GM18508 (cell line): ENCODE results near the gene SMAD5.

ENCODE experiments used
- ATAC-seq: cut with Tn5 transposase; IDR thresholded peaks from one replicate; pipeline ENCODE4 v1.9.1; 2021; ENCODE audit warnings: moderate number of reproducible peaks; ENCODE audit not compliant: insufficient read depth, unreplicated experiment

The SMAD5 gene

DNA sequence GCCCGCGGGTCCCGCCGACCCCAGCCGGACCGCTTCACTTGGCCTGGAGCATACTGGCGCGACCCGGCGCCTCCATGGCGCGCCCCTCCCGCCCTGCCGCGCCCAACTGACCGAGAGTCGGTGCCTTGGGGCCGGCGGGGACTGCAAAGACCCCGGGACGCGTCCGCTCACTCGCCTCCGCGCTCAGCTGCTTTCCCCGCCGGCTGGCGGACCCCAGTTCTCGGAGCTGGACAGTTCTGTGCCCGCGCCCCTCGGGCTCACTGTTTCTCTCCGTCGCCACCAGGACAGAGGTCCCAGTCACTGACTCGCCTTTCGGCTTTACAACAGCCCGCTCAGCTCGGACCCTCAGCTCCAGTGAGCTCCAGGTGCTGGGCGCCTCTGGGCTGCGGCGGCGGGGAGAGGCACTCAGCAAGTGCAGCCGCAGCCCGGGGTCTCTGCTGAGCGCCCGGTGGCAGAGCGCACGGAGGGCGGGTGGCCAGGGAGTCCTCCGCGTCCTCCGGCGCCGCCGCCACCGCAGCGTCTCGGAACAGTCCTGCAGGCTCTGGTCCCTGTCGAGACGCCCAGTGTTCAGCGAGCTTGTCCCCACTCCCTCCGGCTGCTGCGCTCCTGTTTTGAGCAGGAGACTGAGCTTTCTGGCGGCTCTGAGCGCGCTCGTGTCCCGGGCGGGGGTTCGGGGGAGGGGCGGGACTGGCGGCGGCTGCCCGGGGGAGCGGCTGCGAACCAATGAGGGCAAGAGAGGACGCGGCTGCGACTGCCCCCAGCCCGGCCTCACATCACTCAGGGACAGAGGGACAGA, 60.1 kb downstream of the SMAD5 start, which contains the start of gene SMIM32:
TSS of gene SMIM32 (minus strand) at position 637 of the 796 bp plus-strand sequence. CDS start 638 bp downstream, outside the sequence.
- ATAC-seq, result no peak

DNA sequence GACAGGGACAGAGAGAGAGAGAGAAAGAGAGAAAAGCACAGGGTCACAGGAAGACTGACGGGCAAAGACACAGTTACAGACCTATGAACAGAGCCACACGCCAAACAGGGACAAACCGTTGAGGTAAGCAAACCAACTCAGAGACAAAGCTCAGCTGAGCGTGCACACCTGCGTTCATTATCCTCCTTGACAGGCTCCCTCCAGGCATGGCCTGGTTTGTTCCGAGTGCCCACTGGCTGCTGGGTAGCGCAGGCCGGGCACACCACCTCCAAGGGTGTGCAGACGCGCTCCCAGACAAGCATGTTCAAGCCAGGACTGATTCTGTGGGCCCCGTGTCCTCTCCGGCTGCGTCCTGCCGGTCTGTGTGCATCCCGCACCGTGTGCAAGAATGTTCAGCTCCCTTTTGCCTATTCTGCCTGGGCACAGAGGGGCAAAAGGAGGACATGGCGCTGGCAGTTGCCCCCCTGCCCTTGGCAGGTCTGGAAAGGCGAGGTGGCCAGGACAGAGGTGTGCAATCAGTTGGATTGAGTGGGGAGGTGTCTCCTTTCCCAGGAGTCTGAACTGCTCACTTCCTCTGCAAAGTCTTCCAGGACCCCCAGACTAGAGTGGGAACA, 60.8 kb downstream of the SMAD5 start:
- ATAC-seq, result no peak

DNA sequence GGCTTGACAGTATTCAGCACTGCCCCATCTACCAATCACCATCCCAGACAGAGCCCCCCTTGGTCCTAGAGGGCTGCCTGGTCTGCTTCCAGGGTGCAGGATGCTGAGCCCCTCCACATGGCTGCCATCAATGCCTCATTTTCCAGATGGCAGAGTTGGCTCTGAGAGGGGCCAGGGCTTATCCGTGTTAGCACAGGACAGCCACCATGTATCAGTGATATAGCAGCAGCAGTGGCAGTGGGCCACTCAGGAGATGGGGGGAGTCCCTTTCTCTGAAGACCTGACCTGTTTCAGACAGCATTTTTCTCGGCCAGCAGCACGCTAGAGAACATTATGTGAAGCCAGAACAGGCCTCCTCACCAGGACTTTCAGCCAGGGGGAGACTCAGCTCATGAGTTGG, 61.9 kb downstream of the SMAD5 start:
- ATAC-seq, result no peak

DNA sequence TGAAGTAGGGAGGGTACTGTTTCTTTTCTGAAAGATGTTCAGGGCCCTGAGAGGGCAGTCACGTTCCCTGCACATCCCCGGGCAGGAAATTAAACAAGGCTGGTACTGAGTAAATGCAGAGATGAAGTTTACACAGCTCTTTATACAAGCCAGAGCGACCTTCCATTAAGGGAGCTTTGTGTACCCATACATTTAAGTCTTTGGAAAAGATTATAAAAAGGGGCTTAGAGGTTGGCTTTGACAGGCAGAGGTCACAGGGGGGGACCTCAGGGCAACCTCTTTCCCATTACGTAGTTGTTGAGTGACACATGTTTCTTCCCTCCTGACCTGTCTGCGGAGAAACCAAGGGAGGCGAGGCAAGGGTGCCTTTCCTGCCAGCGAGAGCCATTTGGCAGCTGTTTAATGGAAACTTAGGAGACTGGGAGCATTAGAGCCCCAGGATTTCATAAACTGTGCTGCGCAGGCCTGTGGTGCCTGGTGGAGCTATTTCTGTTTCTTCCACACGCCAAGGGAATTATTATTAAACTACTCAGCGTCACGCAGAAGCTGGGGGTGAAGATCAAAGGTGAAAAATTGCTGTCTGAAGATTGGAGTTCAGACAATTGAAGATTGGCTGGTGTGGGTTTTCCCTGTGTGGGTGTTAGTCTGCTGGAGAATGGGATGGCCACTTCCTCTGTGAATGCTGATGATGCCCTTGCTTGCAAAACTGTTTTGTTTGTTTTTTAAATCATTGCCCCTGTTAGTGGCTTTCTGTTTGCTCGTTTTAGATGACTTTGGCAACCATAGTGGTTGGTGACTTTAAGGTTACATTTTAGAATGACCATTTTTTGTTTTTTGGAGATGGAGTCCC, 63.6 kb downstream of the SMAD5 start:
- no peak for ATAC-seq

DNA sequence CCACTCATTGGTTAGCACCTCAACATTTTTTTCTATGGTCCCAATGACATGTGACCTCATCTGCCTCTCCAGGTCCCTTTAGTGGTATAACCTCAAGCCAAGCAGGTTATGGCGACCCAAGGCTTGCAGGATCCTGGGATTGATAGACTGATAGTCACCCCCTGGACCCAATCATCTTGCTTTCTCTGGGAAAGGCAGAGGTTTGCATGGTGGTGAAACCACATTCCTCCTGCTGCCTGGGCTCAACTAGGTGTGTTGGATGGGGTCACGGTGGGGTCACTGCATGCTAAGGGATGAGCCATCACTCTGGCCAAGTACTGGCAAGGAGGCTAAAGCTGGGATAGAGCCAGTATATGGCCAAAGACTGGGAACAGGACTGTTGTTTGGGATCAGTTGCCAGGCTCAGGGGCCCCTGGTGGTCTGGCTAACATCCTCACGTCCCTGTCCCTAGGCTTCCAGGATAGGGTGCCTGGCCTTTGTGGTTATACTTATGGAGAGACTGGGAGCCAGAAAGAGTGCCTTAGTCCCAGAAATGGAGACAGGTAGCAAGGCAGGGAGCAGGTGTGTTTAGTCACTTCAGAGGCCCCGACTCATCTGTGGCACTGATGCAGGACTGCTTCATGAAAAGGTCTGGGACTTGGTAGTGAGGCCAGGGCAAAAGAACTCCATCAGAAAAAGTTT, 65.0 kb downstream of the SMAD5 start:
- no peak for ATAC-seq

DNA sequence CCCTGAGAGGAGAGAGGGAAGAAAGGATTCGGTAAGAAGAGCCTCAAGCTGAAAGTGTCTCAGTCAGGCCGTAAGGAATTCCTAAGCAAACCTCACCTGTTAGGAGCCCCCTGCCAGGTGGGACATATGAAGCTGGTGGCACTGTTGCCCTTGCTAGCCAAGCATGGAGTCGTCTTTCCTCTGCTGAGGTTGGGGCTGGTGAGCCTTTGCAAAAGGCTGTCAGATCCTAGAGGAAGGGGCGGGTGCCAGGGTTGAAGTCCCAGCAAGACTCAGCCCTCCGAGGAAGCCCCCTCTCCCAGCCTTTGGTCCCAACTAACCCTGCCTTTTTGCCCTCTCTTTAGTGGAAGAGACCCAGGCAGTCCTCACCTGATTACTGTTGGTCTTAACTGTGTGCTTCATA, 65.8 kb downstream of the SMAD5 start:
- no peak for ATAC-seq

DNA sequence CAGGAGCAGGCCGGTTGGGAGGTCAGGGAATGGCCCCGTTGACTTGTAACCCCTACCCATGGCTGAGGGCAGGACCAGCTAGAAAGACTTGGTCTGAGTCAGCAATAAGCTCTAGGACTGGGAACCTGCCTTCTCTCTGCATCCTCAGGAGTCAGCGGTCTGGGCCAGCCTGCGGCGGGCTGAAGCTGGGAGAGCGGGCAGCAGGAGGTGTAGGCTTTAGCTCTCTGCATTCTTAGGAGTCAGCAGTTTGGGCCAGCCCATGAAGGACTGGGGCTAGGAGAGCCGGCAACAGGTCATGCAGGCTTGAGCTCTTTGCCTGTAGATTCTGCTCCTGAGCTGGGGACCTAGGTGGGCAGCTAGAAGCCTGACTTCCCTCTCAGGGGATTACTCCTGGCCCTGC, 66.8 kb downstream of the SMAD5 start:
- no peak for ATAC-seq

DNA sequence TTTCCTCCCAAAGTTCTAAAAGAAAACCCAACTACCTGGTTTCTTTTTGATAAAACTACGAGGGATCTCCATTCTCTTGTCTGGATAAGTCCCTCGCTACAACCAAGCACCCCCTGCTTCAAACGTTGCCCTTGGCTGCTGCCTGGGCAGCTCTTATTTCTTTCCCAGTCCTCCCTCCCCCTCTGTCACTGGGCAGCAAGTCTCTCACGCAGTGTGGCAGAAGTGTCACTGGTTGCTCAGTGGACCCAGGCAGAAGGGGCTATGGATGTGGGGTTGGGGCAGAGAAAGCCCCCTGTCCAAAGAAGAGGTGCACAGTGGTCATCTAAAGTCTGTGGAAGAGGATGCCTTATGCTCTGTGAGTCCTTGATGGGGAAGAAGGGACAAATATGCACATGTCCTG, 67.5 kb downstream of the SMAD5 start:
- no peak for ATAC-seq

DNA sequence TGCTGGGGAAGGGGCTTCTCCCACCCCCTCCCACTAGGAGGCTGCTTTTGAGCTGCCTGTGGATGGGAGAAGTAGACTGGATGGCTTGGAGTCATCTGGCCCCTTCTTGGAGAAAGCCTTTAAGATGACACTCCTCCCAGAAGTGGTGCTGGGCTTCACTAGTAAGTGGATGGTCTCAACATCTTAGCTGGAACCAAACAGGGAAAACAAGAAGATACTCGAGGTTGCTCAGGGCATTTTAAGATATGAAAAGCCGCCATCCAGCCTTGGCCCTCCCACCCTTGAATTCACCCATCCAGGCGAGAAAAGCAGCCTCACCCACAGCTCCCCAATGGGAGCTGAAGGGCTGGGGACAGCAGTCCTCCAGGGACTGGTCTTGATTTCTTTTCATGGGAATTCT, 68.1 kb downstream of the SMAD5 start:
- no peak for ATAC-seq

DNA sequence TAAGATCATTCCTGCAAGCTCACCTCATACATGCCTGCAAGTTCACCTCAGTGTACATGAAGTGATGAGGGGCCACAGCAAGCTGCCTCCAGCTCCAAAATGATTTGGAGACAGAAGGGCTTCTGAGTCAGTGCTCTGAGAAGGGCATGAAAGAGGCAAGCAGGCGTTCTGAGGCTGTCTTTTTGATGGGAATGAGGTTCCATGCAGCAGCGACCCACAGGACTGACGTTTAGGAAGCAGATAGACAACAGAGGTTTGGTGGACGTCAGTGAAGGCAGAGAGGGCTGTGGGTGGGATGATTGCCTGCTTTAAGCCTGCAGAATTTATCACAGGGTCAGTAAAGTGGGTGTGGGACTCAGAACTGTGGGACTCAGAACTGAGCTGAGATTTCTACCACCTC, 69.2 kb downstream of the SMAD5 start:
- ATAC-seq, result no peak

DNA sequence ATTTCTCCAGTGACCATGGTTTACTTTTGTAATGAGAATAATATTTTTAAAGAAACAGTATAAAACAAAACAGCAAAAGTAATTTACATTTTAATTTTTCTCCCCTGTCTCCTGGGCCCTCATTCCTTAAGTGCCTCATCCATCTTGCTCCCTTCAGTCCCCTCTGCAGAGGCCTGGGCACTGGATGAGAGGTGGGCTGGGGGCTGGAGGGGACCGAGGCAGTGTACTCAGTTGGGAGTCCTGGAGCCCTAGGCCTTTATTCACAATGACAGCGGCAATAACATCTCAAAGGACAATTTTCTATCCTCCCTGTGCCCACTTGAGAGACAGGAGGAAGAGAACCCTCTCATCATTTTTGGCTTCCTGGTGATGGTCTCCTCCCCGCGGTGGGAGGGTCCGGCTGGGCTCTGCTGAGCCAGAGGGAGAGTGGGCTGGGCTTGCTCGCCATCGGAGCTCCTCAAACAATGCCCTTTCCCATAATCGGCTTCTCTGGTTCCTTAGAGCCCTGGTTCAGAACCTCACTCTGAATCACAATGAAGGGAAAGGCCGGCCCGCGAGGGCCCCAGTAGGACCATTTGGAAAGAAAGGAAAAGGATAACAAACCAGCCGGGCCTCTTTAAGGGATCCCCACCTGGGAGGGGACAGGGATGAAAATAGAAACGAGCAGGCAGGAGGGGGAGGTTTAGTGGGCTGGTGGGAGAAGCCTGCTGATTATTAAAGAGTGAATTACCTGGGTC, 70.0 kb downstream of the SMAD5 start:
- ATAC-seq, result no peak

DNA sequence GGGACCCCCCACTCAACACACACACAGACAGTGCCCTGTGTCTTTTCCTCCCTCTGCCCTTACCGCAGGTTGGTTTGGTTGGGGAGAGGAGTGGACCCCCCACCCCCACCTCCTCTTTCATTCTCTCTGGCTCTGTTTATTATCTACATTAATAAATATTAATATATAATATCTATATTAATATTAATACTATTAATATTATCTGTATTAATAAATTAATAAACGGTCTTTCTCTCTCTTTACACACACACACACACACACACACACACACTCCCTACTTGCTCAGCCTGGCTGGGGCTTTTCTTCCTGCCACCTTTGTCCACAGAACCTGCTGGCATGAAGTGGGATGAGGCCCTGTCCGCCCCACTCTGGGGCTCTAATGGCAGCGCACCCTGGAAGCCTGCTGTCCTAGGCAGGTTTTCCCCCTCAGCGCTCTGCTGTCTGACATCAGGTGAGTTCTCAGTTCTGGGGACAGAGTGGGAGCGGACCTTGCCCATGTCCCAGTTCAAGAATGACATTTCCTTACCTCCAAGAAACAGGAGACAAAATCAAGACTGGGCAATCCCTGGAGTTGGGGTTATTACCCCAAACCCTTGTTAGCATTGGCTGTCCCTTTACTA, 70.8 kb downstream of the SMAD5 start:
- ATAC-seq, result no peak

DNA sequence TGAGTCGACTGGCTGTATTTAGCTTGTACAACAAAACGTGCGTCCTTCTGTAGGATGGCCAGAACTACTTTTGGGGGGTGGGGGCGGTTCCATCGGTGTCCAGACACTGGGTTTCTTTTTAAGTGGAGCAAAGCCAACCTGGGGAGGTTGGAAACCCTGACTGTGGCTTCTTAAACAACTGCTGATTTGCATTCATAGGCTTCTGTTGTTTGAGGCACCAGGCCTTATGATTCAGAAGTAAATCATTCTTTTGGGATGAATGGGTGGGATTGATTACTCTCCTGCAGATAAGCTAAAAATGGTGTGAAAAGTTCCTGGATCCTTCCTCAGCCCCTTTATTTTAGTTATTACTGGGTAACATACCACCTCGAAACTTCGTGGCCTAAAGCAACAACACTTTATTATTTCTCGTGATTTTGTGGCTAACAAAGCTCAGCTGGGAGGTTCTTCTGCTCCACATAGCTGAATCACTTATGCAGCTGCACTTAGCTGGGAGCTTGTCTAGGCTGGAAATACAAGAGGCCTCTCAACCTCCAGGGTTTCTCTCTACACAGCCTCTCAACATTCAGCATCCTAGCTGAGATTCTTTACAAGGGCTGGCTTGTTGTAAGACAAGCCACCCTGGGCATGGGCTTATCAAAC, 72.5 kb downstream of the SMAD5 start:
- ATAC-seq, result no peak

DNA sequence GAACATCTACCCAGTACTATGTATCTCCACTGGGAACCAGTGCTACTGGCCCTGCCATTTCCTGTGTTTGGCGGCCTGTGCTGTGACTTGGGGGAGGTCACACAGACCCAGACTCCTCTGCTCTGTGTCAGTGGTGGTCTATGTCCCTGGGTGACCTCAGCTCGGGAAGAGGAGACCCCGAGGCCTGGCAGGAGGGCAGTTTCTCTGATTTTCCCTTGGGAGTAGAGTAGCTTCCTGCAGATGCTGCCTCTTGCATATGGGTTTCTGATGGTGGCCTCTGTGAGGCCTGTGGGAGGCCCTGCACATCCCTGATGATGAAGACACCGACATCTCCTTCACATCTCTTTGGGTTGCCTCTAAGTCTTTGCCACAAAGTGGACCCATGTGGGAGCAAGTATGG, 73.3 kb downstream of the SMAD5 start:
- ATAC-seq, result no peak

DNA sequence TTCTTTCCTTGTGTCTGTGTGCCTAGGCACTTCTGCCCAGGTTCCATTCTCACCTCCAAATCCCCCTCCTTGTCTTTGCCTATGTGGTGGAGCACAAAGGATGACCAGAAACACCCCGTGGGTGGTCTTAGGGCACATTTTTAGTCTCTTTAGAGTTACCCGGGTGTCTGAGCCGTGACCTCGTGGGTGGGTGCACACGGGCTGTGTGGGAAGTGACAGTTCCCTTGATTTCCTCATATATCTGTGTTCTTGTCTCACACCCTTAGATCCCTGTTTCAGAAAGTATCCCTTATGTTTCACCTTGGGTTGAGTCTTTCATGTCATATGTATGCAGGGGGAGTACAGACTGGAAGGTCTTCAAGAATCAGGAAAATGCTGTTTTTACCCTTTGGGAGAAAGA, 73.7 kb downstream of the SMAD5 start:
- ATAC-seq, result no peak

DNA sequence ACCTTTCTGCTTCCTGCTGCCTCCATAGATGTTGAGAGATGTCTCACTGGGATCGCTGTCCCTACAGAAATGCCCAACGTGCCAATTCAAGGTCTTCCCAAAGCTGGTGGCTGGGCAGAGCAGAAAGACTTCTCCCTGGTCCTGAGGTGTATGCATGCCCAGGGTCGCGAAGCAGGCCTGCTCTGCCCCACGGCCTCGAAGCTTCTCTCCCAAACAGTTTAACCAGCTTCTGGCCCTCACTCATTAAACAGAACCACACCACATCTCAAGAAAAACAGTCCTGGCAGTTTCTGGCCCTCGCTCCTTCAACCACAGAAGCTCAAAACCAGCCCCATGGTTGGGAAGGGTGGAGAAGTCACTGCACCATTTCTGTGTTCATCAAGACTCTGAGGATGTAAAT, 75.0 kb downstream of the SMAD5 start:
- no peak for ATAC-seq

DNA sequence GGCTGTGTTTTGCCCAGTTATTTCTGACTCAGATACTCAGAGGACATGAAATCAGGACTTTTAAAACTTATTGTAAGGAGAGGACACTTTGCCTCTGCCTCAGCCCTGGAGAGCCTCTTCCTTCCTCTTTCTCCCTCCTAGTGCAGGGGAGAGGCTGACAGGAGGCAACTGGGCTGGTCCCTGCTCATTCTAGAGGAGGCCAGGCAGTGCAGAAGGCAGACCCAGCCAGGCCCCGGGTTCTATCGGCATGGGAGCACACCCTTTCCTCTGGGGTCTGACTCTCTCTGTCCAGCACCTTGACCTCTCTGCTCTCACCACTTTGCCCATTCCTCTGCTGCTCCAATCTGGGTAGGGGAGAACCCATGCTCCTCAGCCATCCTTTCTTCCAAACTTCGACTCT, 76.3 kb downstream of the SMAD5 start:
- no peak for ATAC-seq

DNA sequence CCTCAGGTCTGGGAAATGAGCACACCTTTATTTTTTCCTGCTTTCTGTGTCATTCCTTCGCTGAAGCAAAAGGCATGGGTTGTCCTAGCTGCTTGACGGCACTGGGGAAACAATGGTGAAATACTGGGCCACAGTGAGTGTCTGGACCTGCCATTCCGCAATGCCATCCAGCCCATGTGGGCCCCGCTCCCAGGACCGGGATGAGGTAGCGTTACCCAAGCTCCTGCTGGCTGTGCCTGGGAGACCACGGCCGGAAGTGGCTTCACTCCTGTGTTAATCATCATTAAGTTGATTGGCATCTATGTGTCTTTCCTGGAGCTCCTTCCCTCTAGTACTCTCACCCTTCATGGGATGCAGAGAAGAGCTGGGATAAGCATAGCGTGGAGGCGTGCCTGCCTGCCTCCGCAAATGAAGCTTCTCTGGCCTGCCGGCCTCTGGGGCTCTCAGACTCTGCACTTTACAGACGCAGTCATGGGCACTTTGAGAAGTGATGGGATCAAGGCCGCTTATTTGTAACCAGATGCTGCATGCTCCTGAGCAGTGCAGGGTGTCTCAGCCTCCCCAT, 76.8 kb downstream of the SMAD5 start:
- no peak for ATAC-seq

DNA sequence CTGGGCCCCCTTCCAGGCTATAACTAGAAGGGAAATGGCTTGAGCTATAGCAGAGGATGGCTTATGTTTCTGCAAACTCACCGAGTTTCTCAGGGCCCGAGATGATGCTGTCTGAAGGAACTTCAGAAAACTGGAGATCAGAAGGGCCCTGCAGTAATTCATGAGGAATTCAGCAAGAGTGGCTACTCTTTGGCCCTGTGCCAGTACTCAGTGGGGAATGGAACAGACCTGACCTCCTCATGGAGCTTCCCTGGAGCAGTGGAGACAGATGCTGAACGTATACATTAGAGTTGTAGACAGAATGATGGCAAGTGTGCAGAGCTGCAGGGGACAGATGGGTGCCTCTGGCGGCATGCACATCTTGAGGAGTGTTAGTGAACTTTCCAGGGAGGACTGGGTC, 77.6 kb downstream of the SMAD5 start:
- no peak for ATAC-seq
